Measurements from ENCODE around the gene RANBP17. TPM values are rescaled to one million over a fixed set of nuclear protein-coding genes. Genes with fewer than 3 reads are reported as not detected.
"Not testable (repeated sequence)": the region's sequence is repeated elsewhere in the genome, so short reads cannot be mapped to it uniquely, and the experiment has no call there.

RANBP17 gene
- total RNA-seq, 1 donor from 2014 or later, result 3.9 TPM

DNA sequence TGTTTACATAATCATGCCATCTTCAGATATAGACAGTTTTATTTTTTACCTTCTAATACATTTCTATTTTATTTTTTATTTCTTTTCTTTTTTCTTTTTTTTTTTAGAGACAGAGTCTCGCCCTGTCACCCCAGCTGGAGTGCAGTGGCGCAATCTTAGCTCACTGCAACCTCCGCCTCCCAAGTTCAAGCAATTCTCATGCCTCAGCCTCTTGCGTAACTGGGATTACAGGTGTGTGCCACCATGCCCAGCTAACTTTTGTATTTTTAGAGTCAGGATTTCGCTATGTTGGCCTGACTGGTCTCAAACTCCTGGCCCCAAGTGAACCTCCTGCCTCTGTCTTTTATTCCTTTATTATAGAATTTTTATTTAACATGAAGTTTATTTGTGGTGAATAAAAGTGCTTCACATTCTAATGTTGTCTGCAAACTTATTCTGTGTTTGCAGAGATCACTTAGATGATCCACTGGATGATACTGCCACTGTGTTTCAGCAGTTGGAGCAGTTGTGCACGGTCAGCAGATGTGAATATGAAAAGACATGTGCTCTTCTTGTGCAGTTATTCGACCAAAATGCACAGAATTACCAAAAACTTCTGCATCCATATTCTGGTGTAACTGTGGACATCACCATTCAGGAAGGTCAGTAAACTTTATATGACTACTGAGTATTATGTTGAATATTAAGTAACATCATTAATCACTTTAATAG is 62.2 kb downstream of the RANBP17 start:
- intact Hi-C loops (cut with micrococcal nuclease), result no loop called here
- DNase-seq, result no peak
- ATAC-seq, result no peak

DNA sequence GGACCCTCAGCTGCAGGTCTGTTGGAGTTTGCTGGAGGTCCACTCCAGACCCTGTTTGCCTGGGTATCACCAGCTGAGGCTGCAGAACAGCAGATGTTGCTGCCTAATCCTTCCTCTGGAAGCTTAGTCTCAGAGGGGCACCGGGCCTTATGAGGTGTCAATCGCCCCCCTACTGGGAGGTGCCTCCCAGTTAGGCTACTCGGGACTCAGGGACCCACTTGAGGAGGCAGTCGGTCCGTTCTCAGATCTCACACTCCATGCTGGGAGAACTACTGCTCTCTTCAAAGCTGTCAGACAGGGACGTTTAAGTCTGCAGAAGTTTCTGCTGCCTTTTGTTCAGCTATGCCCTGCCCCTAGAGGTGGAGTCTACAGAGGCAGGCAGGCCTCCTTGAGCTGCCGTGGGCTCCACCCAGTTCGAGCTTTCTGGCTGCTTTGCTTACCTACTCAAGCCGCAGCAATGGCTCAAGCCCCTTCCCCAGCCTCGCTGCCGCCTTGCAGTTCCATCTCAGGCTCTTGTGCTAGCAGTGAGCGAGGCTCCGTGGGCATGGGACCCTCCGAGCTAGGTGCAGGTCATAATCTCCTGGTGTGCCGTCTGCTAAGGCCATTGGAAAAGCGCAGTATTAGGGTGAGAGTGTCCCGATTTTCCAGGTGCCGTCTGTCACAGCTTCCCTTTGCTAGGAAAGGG is 73.9 kb downstream of the RANBP17 start:
- ATAC-seq; intact Hi-C loops (cut with micrococcal nuclease); DNase-seq: not testable (repeated sequence)

DNA sequence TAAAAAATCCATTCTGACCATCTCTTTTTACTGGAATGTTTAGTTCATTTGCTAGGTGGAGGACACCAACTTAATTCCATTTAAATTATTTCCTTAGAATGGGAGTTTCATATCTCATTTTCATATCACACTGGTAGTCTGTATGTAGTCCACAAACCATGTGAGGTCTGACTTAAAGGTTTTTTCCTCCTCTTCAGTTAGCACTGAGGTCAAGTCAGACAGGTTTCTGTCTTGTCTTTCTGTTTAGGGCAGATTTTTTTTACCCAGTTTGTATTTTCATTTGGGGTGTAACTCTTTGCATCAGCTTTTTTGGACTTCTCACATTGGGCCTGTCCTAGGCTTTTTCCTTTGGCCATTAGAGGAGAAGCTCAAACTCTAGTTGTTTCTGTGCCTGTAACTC is 75.3 kb downstream of the RANBP17 start:
- ATAC-seq, result no peak
- intact Hi-C loops (cut with micrococcal nuclease), result no loop called here
- no peak for DNase-seq

DNA sequence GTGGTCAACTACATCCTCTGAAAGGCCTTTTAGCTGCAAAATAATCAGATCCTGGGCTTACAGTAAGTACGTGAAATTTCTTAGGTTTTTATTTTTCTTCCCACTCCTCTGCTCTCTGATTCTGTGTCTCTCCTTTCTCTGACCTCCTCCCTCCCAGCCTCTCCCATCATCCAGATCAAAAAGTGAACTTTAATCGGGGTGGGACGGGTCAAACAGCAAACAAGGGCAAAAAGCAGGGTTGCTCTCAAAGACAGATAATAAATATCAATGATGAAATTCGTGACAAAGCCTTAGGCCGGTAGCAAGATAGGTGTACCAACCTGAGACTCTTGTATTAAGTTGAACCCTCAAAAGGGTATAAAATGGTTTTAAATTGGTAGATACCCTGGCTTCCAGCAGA is 76.1 kb downstream of the RANBP17 start:
- DNase-seq (no peak), ATAC-seq (no peak)
- intact Hi-C loops (cut with micrococcal nuclease), result no loop called here

DNA sequence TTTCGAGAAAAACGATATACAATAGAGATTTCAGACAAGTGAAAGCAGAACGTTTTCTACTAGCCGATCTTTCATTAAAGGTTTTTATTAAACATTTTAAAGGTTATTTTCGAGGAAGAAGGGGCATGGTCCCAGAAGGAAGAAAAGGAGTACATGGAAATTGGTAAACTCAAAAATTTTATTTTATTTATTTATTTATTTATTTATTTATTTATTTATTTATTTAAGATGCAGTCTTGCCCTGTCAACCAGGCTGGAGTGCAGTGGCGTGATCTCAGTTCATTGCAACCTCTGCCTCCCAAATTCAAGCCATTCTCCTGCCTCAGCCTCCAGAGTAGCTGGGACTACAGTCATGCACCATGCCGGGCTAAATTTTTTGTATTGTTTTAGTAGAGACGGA is 77.4 kb downstream of the RANBP17 start:
- ATAC-seq (no peak), DNase-seq (no peak)
- intact Hi-C loops (cut with micrococcal nuclease), result no loop called here

DNA sequence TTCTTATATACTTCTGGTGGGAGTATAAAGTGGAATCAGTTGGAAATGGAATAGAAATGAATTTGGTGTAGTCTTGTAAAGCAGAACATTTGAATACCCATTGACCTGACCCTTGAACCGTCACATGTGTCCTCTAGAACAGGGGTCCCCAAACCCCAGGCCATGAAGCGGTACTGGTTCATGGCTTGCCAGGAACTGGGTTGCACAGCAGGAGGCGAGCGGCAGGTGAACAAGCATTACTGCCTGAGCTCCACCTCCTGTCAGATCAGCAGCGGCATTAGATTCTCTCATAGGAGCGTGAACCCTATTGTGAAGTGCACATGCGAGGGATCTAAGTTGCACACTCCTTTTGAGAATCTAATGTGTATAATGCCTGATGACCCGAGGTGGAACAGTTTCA is 80.0 kb downstream of the RANBP17 start:
- no peak for ATAC-seq
- intact Hi-C loops (cut with micrococcal nuclease), result no loop called here
- no peak for DNase-seq

DNA sequence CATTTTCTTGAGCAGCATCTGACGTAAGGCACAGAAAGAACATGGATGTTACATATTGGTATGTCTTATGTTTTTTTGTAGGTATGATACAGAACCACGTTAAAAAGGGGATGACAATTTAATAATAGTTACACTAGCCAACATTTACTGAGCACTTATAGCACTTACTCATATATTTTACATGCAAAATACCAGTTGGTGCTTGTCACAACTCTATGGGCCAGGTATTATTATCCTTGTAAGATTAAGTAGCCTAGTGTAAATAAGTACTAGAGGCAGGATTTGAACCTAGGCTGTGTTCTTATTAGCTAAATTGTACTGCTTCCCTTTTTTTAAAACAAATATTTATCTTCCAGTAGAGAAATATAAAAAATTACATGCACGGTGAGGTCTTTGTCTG is 83.5 kb downstream of the RANBP17 start:
- intact Hi-C loops (cut with micrococcal nuclease), result no loop called here
- no peak for DNase-seq
- ATAC-seq, result no peak

DNA sequence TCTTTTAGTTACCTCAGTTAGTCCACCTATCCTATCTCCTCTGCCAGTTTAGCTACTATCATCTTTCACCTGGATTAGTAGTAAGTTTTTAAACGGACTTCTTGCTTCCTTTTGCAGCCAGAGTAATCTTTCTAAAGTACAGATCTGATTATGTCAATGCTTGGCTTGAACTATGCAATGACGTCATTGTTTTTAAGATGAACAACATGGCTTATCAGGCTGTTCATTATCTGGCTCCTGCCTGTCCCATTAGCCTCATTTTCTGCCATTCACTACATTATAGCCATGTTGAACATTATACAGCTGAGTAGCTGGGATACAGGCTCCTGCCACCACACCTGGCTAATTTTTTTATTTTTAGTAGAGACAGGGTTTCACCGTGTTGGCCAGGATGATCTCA is 98.7 kb downstream of the RANBP17 start:
- intact Hi-C loops (cut with micrococcal nuclease), result no loop called here
- DNase-seq (no peak), ATAC-seq (no peak)

DNA sequence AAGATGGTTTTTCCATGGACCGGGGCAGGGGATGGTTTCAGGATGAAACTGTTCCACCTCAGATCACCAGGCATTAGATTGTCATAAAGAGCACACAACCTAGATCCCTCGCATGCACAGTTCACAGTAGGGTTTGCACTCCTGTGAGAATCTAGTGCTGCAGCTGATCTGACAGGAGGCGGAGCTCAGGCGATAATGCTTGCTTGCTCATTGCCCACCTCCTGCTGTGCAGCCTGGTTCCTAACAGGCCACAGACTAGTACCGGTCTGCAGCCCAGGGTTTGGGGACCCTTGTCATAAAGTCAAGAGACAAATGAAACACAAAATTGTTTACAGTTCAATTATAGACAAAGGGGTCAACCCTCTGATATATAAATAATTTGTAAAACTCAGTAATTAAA is 101.7 kb downstream of the RANBP17 start:
- intact Hi-C loops (cut with micrococcal nuclease), result no loop called here
- no peak for ATAC-seq

DNA sequence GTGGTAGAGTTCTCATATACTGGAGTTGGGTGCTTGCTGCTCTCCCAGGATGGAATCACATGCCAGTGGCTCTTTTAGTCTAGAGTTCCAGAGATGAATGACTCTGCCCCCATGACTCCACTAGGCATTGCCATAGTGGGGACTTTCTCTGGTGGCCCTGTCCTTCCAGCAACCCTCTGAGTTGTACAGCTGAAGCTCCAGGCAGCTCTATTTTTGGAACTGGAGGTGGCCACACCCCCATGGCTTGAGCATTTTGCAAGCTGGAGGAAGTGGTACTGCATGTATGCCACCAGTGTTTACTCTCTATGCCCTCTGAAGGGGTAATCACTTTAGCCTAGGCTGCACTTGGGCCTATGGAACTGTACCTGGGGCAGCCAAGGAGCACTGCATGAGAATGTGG is 112.6 kb downstream of the RANBP17 start:
- intact Hi-C loops (cut with micrococcal nuclease), result no loop called here
- DNase-seq (no peak), ATAC-seq (no peak)

More for the DNA sequence above, 101.7 kb downstream of the RANBP17 start:
- no peak for DNase-seq

DNA sequence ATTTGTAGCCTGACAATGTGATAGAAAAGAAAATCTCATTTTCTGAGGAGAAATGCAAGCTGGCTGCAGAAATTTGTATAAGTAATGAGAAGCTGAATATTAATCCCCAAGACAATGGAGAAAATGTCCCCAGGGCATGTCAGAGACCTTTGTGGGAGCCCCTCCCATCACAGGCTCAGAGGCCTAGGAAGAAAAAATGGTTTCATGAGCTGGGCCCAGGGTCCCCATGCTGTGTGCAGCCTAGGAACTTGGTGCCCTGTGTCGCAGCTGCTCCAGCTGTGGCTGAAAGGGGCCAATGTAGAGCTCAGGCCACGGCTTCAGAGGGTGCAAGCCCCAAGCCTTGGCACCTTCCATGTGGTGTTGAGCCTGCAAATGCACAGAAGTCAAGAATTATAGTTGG is 118.4 kb downstream of the RANBP17 start:
- DNase-seq; ATAC-seq; intact Hi-C loops (cut with micrococcal nuclease): not testable (repeated sequence)

DNA sequence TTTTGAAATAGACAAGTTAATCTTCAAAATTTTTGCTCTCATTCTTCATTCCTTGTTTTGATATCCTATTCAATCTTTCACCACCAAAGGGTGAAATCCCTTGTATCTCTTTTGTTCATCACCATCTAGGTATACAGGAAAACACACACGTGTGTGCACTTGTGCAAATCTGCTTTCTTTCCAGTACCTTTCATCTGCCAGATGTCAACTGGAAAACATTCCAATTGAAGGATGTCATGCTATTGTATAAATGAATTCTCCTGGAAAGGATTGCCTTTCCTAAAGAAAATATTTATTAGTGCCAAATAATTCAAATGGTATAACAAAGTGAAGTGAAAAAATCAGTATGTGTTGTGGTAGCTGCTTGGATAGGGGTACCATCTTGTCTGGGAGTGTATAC is 123.7 kb downstream of the RANBP17 start:
- intact Hi-C loops (cut with micrococcal nuclease), result no loop called here

DNA sequence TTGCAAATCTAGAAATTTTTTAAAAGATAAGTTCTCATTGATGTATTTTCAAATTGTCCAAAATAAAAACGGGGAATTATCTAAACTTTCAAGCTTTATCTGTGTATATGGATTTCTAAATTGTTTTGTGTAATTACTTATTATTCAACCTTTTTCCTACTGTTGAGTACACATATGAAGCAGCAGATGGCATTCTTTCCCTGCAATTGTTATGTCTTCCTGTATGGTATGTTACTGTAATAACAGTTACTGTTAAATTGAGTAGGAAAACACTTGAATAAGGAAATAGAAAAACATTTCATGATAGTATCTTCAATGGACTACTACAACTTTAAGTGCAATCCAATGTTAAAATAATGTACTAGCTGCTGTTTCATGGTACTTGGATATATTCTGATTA is 124.8 kb downstream of the RANBP17 start:
- intact Hi-C loops (cut with micrococcal nuclease), result no loop called here
- ATAC-seq, result no peak
- DNase-seq, result no peak

More for the DNA sequence above, 123.7 kb downstream of the RANBP17 start:
- DNase-seq (no peak), ATAC-seq (no peak)

DNA sequence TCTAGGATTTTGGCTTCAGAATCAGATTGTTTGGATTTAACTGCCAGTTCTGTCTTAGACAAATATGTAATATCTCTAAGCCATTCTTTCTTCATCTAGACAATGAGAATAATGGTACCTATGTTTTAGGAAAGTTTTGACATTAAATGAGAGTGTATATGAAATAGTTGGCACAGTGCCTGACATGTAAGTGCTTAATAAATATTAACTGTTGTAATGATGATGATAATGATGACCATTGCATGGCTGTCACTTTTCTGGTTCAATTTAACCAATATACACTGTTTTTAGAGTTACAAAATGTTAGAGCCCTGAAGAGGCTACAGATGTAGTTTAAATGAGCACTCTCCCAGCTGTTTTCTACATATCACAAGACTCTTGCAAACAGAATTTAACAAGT is 131.7 kb downstream of the RANBP17 start:
- DNase-seq (no peak), ATAC-seq (no peak)
- intact Hi-C loops (cut with micrococcal nuclease), result no loop called here

DNA sequence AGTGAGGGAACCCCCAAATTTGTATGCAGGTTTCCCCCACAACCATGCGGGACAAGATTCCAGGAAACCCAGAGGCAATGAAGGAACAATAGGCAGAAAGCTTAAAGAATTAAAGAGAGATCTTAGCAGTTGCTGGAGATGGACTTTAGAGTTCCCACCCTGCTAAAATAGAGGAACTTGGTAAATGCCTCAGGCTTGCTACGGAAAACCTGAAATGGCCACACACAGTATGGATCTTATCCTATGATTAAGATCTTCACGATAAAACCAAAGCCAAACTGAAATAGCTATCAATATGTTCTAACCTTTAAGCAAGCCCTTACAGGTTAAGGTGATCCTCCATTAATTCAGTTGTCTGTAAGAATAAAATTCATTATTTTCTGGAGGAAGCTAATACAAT is 148.3 kb downstream of the RANBP17 start:
- DNase-seq, result no peak
- no peak for ATAC-seq
- intact Hi-C loops (cut with micrococcal nuclease), result no loop called here

DNA sequence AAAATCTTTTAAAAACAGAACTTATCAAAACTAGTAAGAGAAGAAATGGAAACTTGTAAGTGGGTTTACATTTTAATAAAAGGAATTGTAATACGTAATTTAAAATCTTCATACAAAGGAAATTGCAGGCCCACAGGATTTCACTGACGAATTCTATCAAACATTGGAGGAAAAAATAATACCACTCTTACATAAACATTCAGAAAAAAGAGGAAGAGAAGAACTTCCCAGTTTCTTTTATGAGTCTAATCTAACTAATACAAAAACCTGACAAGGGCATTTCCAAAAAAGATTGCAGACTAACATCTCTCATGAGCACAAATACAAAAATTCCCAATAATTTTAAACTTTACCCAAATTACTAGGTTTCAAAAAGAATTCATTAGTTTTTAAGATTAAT is 149.0 kb downstream of the RANBP17 start:
- no peak for DNase-seq

DNA sequence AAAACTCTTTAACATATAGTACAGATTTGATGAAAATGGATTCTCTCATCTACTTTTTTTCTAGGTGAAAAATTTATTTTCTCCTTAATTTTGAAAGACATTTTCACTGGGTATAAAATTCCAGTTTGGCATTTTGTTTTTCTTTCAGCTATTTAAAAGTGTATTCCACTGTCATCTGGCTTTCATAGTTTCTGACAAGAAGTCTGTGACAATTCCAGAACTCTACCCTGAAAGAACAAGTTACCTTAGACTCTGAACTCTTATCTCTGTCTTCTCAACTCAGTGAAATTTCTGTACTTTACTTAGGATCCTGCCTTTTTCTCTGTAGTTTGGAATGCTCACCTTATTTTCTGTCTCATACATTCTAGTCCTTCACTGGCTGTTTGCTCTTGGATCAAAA is 161.7 kb downstream of the RANBP17 start:
- DNase-seq, result no peak
- no peak for ATAC-seq
- intact Hi-C loops (cut with micrococcal nuclease), result no loop called here

More for the DNA sequence above, 149.0 kb downstream of the RANBP17 start:
- no peak for ATAC-seq
- intact Hi-C loops (cut with micrococcal nuclease), result no loop called here

DNA sequence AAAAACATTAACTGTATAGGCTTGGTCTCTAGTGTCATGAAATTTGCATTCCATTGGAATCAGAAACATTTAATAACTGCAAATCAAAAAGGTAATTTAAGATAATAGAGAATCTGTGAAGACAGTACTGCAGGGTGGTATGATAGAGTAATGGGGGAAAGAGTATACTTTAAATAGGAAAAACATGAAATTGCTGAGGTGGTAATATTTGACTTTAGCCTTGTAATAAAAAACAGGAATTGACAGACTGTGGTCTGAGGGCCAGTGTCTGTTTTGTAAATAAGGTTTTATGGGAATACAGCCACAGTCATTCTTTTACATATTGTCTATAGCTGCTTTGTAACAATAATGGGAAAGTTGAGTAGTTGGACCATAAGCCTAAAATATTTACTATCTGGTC is 162.3 kb downstream of the RANBP17 start:
- no peak for DNase-seq
- intact Hi-C loops (cut with micrococcal nuclease), result no loop called here
- ATAC-seq, result no peak

DNA sequence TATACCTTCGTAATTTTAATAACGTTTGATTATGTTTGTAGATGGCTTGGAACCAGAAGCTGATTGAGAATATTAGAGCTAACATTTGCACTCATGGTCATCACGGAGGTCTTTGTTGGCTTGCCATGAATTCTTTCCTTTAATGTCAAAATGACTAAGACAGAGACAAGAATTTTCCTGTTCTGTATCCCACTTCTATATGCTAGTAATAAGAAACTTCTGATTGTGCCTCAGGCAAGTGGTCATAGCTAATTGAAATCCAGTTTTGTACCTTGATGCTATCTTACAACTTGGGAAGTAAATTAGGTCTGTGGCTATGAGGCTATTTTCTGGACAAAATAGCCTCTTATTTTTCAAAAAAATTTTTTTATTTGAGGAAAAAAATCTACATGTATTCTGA is 167.6 kb downstream of the RANBP17 start:
- intact Hi-C loops (cut with micrococcal nuclease), result no loop called here
- ATAC-seq, result no peak
- no peak for DNase-seq

DNA sequence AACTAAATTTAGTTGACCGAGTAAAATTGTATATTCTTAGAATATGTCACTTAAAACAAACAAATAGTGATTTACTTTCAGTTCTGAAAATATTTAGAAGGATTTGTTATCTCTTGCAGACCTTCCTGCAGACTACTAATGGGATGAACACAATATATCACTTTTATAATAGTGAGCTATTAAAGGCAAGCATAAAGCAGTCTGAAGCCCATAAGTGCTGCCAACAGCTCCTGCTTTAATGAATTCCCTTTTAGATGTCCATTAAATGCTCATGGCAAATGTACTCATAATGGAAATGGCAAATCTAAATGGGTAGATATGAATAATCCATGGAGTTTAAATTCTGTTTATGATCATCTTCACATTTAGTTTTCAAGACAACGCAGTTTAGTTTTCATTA is 170.2 kb downstream of the RANBP17 start:
- DNase-seq (no peak), ATAC-seq (no peak)
- intact Hi-C loops (cut with micrococcal nuclease), result no loop called here

DNA sequence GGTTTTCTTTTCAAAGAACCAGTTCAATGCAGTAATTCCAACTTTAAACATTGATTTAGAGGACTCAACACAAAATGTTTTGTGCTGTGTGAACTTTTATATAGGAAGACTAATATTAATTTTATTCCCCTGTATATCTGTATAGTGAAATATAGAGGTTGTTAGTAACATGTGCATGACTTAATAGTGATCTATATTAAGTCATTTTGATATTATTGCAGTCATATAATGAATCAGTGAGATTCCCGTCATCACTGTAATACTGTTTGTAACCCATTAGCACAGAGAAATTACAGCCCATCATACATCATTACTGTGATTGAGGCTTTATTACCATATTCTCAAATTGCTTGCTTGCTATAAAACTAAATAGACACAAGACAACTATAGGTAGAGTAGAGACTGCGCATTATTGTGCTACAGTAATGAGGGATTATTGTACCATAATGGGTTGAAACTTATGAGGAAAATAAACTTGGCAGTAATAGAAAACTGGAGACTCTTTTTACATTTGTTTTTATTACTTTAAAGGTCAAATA is 170.7 kb downstream of the RANBP17 start:
- DNase-seq, result no peak
- intact Hi-C loops (cut with micrococcal nuclease), result no loop called here
- ATAC-seq, result no peak
